HG03097 (cell line): Measurements from ENCODE around the gene COL15A1.

Experiments used
- ATAC-seq: cut with Tn5 transposase; IDR thresholded peaks from one replicate; pipeline ENCODE4 v1.9.1; 2021; ENCODE audit not compliant: unreplicated experiment, low FRiP score

The COL15A1 gene

DNA sequence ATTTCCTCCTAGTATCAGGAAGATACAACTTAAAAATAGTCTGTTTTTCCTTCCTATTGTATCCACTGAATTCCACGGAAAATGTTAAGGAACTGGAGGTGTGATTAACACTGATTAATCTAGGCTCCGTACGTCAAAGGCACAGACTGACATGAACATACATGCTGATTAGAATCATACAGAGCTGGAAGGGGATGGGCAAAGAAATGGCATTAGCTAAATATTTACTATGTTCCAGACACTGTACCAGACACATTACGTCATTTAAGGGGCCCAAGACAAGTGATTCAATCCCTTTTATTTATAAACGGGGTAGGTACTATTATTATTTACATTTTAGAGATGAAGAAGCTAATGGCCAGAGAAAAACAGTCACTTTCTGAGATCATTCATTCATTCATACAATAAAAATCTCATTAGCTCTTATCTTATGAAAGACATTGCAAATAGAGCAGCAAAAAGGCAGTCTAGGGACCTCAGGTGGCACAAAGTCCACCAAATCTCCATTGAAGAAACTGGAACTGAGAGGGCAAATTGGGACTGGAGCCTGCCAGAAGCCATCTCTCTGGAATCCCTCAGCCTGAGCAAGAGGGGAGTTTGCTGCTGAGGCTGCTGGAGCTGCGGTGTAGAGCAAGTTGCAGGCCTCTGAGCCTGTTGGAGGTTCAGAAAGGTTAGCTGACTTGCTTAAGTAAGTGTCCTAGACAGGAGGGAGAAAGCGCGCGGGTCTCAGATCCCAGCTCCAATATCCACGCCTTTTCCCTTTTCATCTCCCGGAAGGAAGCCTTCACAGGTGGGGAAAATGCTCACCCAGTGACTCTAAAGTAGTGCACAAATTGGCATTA, 159.6 kb downstream of the COL15A1 start:
- ATAC-seq = no peak

- no peak for ATAC-seq
These were observed 160.3 kb downstream of the COL15A1 start for GRCh38 chr9:99103901-99104458.

GRCh38 chr9:99104459-99105151, 160.9 kb downstream of the COL15A1 start, which contains the start of gene TGFBR1:
Gene TGFBR1 (plus strand): TSS chr9:99105113. CDS start chr9:99105206, 93 bp downstream.
- ATAC-seq = peak; percentile 85

DNA sequence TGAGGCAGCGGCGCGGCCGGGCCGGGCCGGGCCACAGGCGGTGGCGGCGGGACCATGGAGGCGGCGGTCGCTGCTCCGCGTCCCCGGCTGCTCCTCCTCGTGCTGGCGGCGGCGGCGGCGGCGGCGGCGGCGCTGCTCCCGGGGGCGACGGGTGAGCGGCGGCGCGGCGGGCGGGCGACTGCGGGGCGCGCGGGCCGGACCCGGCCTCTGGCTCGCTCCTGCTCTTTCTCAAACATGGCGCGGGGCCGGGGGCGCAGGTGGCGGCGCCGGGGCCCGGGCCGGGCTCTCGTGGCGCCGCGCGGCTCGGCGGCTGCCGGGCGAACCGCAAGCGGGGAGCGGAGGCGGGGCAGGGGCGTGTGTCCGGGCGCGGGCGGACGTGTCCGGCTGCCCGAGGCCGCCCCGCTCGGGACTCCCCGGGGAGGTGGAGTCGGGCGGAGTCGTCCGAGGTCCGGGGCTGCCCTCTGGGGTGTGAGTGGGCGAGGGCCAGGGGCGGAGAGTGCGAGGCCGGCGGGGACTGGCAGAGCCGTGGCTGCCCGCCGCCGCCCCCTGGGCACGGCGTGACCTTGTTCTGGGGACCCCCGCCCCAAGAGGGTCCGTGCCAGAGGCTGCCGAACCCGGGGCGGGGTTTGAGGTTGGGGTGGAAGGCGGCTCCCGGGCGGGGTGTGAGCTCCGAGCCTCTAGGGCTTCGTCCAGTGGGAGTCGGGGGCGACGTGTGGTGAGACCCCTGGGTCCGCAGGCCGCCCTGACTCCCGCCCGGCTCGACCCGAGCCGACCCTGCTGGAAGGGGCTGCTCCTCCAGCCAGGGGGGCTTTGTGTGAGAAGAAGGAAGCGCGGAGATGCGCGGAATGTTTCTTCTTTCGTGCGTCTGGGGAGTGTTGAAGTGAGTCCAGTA, 161.7 kb downstream of the COL15A1 start:
- peak; percentile 46 for ATAC-seq

GRCh38 chr9:99106044-99106375, 162.3 kb downstream of the COL15A1 start:
- ATAC-seq = no peak

- no peak for ATAC-seq
These were observed 163.7 kb downstream of the COL15A1 start for GRCh38 chr9:99107421-99107820.

DNA sequence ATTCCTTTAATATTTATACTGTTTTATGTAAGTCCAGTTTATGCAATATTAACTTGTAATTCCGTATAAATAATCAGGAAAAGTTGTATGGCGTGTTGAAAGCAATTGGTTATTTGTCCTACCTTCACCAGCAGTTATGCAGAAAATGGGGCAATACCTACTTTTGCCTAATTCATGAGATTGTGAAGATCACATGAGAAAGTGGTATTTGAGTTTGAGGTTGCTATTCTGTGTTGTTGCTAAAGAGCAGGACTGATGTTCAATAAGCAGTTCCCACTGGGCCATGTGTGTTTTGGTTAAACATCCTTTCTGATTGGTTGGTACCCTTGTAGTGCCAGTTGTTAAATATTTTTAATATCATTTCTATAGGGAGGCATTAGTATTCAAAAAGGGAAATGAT, 164.4 kb downstream of the COL15A1 start:
- ATAC-seq = no peak

- ATAC-seq = no peak
These were observed 165.8 kb downstream of the COL15A1 start for GRCh38 chr9:99109522-99109921.

GRCh38 chr9:99112750-99113413, 169.2 kb downstream of the COL15A1 start:
- no peak for ATAC-seq

- no peak for ATAC-seq
These were observed 169.8 kb downstream of the COL15A1 start for GRCh38 chr9:99113414-99114048.

GRCh38 chr9:99114049-99114440, 170.3 kb downstream of the COL15A1 start:
- no peak for ATAC-seq

DNA sequence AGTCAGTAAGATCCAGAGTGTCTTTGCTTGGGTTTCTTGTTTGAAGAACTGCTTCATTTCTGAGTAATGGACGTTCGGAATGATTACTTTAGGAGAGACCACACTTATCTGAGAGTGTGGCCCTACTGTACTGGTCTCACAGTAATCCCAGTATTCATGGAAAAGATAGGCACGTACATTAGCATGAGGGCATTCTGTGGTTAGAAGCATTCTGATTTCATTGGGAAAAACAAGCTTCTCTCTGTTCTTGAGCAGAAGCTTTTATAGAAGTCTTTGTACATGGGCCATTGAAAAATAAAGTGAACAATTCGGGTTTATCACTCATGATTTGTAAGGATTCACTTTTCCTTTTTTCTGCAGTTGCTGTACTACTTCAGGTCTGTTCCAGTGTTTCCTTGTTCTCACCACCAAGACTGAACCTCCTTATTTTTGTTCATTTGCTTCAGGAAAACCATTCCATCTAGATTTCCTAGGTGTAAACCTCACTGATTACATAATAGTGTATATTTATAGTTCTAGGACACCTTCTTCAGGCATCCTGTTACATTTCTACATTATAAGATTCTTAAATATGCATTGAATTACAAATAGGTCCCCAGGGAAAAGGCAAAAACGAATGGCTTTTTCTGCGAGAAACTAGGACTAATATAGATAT, 171.3 kb downstream of the COL15A1 start:
- no peak for ATAC-seq

- no peak for ATAC-seq
These were observed 172.3 kb downstream of the COL15A1 start for GRCh38 chr9:99116003-99116411.

GRCh38 chr9:99118782-99119466, 175.2 kb downstream of the COL15A1 start:
- ATAC-seq = peak; percentile 96

DNA sequence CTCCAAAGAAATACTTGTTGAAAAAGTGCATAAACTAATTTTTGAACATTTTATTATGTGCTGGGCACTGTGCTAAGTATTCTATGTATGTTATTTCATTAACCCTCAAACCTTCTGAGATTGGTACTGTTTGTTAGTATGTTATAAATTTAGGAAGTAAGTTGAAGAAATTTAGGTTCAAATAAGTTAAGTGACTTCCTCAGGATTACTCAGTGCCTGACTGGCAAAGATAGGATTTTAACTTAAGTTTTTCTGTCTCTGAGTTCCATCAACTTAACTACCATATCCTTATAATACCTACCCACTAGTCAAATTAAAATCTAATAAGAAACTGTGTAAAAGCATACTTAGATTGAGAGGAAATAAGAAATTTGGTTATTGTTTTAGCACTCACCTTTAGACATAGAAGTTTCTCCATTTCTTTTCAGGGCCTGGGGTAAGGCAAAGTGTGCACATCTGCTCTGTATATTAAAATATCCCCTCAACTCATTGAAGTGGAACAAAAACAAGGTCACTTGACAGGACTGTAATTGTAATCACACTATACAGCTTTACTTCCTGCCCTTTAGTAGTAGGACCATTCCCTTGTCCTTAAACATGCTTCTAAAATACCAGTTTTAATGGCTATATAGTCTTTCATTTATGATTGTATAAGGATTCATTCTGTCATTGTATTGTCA, 176.4 kb downstream of the COL15A1 start:
- ATAC-seq = no peak
